GM18505 (cell line): Measurements from ENCODE around the gene VSIG2.
"Not testable (repeated sequence)": the region's sequence is repeated elsewhere in the genome, so short reads cannot be mapped to it uniquely, and the experiment has no call there.

ENCODE experiments used
- ATAC-seq: cut with Tn5 transposase; IDR thresholded peaks from one replicate; pipeline ENCODE4 v1.9.1; 2021; ENCODE audit not compliant: unreplicated experiment
- POLR2A ChIP-seq: IDR thresholded peaks from 4 replicates; pipeline ENCODE4 v1.6.1; 2011; ENCODE audit warnings: borderline replicate concordance; ENCODE audit not compliant: insufficient read depth, insufficient read length; ENCODE audit errors: extremely low read depth

Gene VSIG2

DNA sequence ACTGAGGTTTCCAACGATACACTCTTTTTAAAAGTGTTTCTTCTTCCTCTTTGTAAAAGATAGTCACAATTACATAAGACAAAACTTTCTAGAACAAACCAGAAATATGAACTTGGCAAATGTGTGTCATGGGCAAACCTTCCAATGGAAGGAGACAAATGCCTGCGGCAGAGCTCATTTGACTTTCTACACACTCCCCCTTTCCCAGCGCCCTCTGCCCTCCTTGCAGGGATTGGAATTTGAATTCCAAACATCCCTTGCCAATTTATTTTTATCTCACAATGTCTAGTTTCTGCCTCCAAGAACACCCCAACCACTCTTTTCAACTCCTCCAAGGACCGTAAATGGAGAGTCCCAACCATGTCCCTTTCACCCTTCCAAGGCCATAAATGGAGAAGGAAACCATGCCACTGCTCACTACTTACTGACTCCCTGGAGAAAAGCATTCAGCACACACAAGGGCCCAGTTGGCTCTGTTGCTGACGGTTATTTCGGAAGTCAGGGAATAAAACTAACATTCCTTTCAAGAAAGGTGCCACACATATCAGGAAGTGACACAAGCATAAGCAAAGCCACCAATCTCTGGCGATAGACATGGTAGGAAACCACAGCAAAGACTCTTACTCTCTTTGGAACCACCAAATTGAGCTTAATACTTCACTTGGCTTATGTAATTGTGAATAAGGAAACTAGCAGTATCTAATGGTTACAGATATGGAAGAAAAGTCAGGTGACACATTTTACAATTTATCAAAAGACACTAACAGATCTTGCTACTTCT is 25.0 kb upstream of the VSIG2 start:
- TF ChIP-seq POLR2A: no peak
- ATAC-seq: no peak

GRCh38 chr11:124770959-124771358 is 18.9 kb upstream of the VSIG2 start:
- not testable (repeated sequence) for ATAC-seq

GRCh38 chr11:124769806-124770774 is 18.0 kb upstream of the VSIG2 start:
- no peak for TF ChIP-seq POLR2A
- ATAC-seq: no peak

- no peak for TF ChIP-seq POLR2A
- no peak for ATAC-seq
Observed at GRCh38 chr11:124768914-124769313, 16.9 kb upstream of the VSIG2 start.

DNA sequence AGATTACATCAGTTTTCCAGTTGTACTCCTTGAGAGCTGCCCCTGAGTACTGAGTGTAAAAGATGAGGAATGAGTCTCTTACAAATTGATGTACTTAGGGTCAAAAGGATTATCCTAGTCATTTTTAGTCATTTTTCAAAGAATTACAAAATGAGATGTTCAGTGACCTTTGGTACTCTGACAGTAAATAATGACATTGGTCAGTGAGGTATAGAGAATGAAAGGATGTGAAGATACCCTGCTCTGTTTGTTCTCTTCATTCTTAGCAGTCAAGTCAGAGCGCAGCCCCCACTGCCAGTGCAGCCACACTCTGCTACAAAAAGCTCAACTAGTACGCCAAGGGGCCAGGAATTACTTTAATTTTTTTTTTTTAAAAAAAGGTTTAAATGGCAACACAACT is 14.1 kb upstream of the VSIG2 start:
- TF ChIP-seq POLR2A: no peak
- no peak for ATAC-seq

- TF ChIP-seq POLR2A: no peak
- ATAC-seq: no peak
Observed at GRCh38 chr11:124763156-124763947, 11.3 kb upstream of the VSIG2 start.

DNA sequence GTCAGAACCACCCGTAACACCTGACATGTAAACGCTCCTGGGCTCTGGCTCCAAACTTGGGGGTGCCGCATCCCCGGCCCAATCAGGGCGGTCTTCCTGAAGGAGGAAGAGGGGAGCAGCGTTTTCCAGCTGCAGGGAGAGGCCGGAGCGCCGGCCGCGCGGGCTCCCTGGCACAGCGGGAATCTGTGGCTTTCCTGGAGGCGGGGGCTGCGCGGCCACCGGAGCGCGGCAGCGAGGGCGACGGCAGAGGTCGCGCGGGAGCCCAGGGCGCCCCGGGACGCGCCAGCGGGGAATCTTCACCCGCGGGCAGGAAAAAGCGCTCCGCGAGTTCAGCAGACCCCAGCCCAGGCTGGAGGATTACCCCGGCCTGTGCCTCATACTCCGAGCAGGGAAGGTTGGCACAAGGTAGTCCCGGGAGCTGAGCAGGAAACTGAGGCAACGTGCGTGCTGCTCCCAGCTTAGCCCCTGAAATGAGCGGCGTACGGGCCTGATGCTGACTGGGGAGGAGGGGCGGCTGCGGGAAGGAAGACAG is 10.6 kb upstream of the VSIG2 start:
- TF ChIP-seq POLR2A: no peak
- ATAC-seq: peak; percentile 20

DNA sequence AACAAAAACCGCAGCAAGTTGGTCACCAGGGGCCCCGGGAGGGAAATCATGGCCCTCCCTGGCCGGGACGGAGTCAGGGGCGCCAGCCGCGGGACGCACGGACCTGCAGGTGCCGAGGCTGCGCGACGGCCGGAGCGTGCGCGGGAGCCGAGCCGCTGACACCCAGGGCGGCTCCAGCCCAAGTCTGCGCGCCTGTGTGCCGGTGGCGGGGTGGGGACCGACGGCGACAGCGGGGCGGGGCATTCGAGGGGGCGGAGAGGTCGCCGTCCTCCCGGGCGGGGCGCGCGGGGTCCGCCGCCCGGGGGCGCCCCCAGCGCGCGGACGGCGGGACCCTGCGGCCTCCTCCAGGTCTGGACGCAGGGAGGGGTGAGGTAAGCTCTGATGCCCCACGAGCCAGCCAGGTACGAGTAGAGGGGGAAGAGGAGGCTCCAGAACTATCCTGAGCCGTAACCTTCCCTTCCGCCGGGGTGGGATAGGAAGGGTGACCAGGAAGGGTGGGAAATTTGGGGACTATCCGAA is 10.1 kb upstream of the VSIG2 start, which contains the start of gene ESAM:
ESAM (minus strand) TSS at position 186 of the 519 bp plus-strand sequence; CDS start at position 50, 136 bp downstream.
- peak; percentile 95 for TF ChIP-seq POLR2A
- ATAC-seq: peak; percentile 51

DNA sequence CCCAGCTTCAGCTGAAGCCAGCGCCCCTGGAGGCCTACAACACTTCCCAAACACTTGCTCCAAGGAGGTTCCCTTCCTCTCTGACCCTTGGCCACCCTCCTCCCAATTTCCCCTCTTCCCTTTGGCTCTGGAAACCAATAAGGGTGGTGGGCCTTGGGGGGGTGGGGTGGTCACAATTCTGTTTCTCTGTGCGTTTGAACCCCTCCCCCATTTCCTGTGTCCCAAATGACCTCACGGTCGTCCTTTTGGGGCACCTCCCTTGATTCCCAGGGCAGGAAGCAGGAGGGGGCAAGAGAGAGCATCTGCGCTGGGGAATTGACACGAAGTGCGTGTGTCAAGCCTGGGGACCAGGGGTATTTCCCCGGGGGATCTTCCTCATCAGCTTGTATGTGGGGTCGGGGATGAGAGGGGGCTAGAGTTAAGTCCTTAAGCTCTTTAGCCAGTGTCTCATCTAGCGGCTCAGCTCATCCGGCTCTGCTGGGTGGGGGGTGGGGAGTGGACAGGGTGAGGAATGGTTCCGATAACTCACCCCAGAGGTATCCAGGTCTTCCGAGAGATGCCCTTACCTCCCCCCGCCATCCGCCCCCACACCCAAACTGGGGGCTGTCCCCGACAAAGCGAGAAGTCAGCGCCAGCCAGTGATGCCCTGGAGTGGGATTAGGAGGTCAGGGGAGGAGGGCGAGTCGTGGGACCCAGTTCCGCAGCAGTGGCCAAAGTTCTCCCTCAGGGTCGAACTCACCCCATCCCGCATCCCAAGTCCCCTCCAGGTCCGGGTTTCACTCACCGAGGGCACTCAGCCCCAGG is 9.4 kb upstream of the VSIG2 start:
- peak; percentile 1 for ATAC-seq
- no peak for TF ChIP-seq POLR2A

GRCh38 chr11:124760806-124761205 is 8.8 kb upstream of the VSIG2 start:
- no peak for ATAC-seq
- no peak for TF ChIP-seq POLR2A

DNA sequence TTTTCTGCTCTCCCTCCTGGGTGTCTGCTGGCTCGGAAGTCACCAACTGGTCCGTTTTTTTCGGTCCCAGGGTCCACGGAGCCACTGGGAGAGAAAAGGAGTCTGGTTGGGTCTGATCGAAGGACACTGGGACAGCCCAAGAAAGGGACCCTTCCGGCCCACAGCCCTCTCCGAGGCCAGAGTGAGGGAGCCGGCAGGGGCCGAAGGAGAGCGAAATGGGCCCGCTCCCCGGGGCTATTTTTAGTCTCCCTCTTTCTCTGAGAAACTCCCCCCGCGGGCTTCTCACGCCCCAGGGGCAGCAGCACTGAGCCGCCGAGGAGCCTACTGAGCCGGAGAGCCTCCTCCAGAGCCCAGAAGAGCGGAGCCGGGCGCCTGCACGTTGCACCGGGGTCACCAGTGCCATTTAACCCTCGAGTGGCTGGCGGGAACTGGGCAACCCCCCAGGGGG is 8.2 kb upstream of the VSIG2 start:
- peak; percentile 28 for ATAC-seq

More for the DNA sequence above, 8.2 kb upstream of the VSIG2 start:
- TF ChIP-seq POLR2A: peak; percentile 57
